IMR-90 (cell line): Measurements from ENCODE around the gene CABP7. TPM values are rescaled to one million over a fixed set of nuclear protein-coding genes. Genes with fewer than 3 reads are reported as not detected.
A peak's percentile ranks its signal among the peaks of the same experiment; 100 is the strongest.

Experiments used
- BHLHE40 ChIP-seq: fragments of 150-350 bp; IDR thresholded peaks from 2 replicates; pipeline ENCODE4 v1.6.1; 2016; ENCODE audit warnings: mild to moderate bottlenecking, low read depth, low read length
- CHD1 ChIP-seq: IDR thresholded peaks from 2 replicates; pipeline ENCODE4 v1.6.1; 2012; ENCODE audit warnings: low read depth, low read length, improper control_type of control experiment
- CTCF ChIP-seq: conservative IDR thresholded peaks from 2 replicates; pipeline ENCODE4 v1.5.1; 2012; ENCODE audit warnings: mild to moderate bottlenecking, low read depth, low read length, improper control_type of control experiment
- USF2 ChIP-seq: fragments of 150-350 bp; IDR thresholded peaks from 2 replicates; pipeline ENCODE4 v1.6.1; 2017; ENCODE audit warnings: mild to moderate bottlenecking, antibody characterized with exemption, low read length, low read depth
- polyA plus RNA-seq, 3 experiments: library from polyadenylated mRNA; depleted of rRNA; stranded (reverse); fragments of >200 nt; gene quantifications; 2 replicates each; pipeline ENCODE4 v1.2.3, GENCODE V29; 2012; ENCODE audit warnings: low replicate concordance in 1 of 3
- total RNA-seq: library from RNA; depleted of rRNA; stranded (reverse); fragments of >200 nt; gene quantifications from 2 replicates; pipeline ENCODE4 v1.2.3, GENCODE V29; 2012

CABP7 gene
- total and polyA plus RNA-seq, 2 of the 4 experiments (the other 2 are of a cell fraction) = under 0.01 to 0.03 TPM

GRCh38 chr22:29689880-29690213 lies 30.0 kb upstream of the CABP7 start (continued):
- peak; percentile 74 for TF ChIP-seq CTCF
- TF ChIP-seq CHD1 = no peak
- no peak for TF ChIP-seq BHLHE40
- TF ChIP-seq USF2 = no peak
